Hindlimb muscle (tissue), 1 donor: ENCODE results near the gene KIAA1671. TPM values are rescaled to one million over a fixed set of nuclear protein-coding genes. Genes with fewer than 3 reads are reported as not detected.

Experiments used
- DNase-seq: peaks from one replicate; pipeline ENCODE4 v3.0.0-alpha.2; 2013
- polyA plus RNA-seq: library from polyadenylated mRNA; unstranded; fragments of 120-200 nt; gene quantifications from one replicate; pipeline ENCODE4 v1.2.1, GENCODE V29; 2013; ENCODE audit not compliant: insufficient read length

The KIAA1671 gene
- polyA plus RNA-seq, 1 donor = 43.3 TPM

- no peak for DNase-seq
Measured at GRCh38 chr22:25095869-25096268, 143.4 kb downstream of the KIAA1671 start.

GRCh38 chr22:25096638-25097405 lies 144.3 kb downstream of the KIAA1671 start:
- no peak for DNase-seq

- no peak for DNase-seq
Measured at GRCh38 chr22:25098445-25099081, 146.0 kb downstream of the KIAA1671 start.

- DNase-seq = no peak
Measured at GRCh38 chr22:25099202-25099601, 146.7 kb downstream of the KIAA1671 start.

GRCh38 chr22:25100402-25100801 lies 147.9 kb downstream of the KIAA1671 start:
- no peak for DNase-seq

- DNase-seq = no peak
Measured at GRCh38 chr22:25100948-25101347, 148.4 kb downstream of the KIAA1671 start.

GRCh38 chr22:25101501-25101900 lies 149.0 kb downstream of the KIAA1671 start:
- DNase-seq = no peak

GRCh38 chr22:25101986-25102385 lies 149.5 kb downstream of the KIAA1671 start:
- no peak for DNase-seq

- DNase-seq = no peak
Measured at GRCh38 chr22:25102722-25103121, 150.2 kb downstream of the KIAA1671 start.

- no peak for DNase-seq
Measured at GRCh38 chr22:25104367-25104766, 151.9 kb downstream of the KIAA1671 start.

GRCh38 chr22:25105817-25106650 lies 153.5 kb downstream of the KIAA1671 start:
- no peak for DNase-seq

GRCh38 chr22:25109878-25110595 lies 157.5 kb downstream of the KIAA1671 start:
- no peak for DNase-seq

GRCh38 chr22:25110596-25110845 lies 158.0 kb downstream of the KIAA1671 start:
- no peak for DNase-seq

GRCh38 chr22:25110846-25111578 lies 158.5 kb downstream of the KIAA1671 start:
- DNase-seq = peak; percentile 56

GRCh38 chr22:25111579-25112517 lies 159.3 kb downstream of the KIAA1671 start:
- no peak for DNase-seq

GRCh38 chr22:25112538-25113253 lies 160.2 kb downstream of the KIAA1671 start:
- DNase-seq = no peak

GRCh38 chr22:25113316-25113721 lies 160.8 kb downstream of the KIAA1671 start:
- DNase-seq = no peak

GRCh38 chr22:25114369-25115362 lies 162.2 kb downstream of the KIAA1671 start:
- no peak for DNase-seq

GRCh38 chr22:25119609-25120008 lies 167.1 kb downstream of the KIAA1671 start:
- DNase-seq = no peak
